Vagina (tissue), 2 donors: Measurements from ENCODE around the gene B9D1.

Experiments used
- CTCF ChIP-seq, 3 experiments: fragments of 450-650 bp in 2 of 3; fragments of 200-600 bp in 1 of 3; sonication (generic) in 1 of 3; IDR thresholded peaks; one replicate each; pipeline ENCODE4 v1.5.1; 2017 to 2019; ENCODE audit warnings: antibody characterized with exemption in 3 of 3, mild to moderate bottlenecking in 2 of 3, moderate library complexity in 2 of 3
- POLR2A ChIP-seq, 2 donors: fragments of 450-650 bp; IDR thresholded peaks; one replicate each; pipeline ENCODE4 v1.6.1; 2017; ENCODE audit warnings: antibody characterized with exemption in 2 of 2, mild to moderate bottlenecking in 2 of 2, moderate library complexity in 2 of 2

- no peak for TF ChIP-seq CTCF (IDR thresholded peaks at IDR 0.05)
- no peak for TF ChIP-seq POLR2A (IDR thresholded peaks at IDR 0.05)
Observed at GRCh38 chr17:19408346-19408710, 45.8 kb upstream of the B9D1 start.
